DND-41 (cell line): ENCODE results near the gene RFX2.

ENCODE experiments used
- CTCF ChIP-seq: IDR thresholded peaks from 2 replicates; pipeline ENCODE4 v1.5.1; 2012; ENCODE audit warnings: borderline replicate concordance, low read length, moderate library complexity, mild to moderate bottlenecking; ENCODE audit not compliant: poor library complexity, severe bottlenecking; ENCODE audit errors: extremely low read depth
- EZH2 ChIP-seq: IDR thresholded peaks from 3 replicates; pipeline ENCODE4 v1.6.1; 2012; ENCODE audit warnings: borderline replicate concordance, low read depth, mild to moderate bottlenecking, moderate library complexity, low read length, inconsistent platforms; ENCODE audit not compliant: severe bottlenecking

- TF ChIP-seq CTCF (peak; percentile 38), EZH2 (no peak)
These were observed 62.5 kb downstream of the RFX2 start for GRCh38 chr19:6047741-6048251.
